ENCODE data around the gene ATP2C2. TPM values are rescaled to one million over a fixed set of nuclear protein-coding genes. Genes with fewer than 3 reads are reported as not detected.

Gene ATP2C2, protein sequence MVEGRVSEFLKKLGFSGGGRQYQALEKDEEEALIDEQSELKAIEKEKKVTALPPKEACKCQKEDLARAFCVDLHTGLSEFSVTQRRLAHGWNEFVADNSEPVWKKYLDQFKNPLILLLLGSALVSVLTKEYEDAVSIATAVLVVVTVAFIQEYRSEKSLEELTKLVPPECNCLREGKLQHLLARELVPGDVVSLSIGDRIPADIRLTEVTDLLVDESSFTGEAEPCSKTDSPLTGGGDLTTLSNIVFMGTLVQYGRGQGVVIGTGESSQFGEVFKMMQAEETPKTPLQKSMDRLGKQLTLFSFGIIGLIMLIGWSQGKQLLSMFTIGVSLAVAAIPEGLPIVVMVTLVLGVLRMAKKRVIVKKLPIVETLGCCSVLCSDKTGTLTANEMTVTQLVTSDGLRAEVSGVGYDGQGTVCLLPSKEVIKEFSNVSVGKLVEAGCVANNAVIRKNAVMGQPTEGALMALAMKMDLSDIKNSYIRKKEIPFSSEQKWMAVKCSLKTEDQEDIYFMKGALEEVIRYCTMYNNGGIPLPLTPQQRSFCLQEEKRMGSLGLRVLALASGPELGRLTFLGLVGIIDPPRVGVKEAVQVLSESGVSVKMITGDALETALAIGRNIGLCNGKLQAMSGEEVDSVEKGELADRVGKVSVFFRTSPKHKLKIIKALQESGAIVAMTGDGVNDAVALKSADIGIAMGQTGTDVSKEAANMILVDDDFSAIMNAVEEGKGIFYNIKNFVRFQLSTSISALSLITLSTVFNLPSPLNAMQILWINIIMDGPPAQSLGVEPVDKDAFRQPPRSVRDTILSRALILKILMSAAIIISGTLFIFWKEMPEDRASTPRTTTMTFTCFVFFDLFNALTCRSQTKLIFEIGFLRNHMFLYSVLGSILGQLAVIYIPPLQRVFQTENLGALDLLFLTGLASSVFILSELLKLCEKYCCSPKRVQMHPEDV
- total RNA-seq, result 14.2 and 17.5 TPM in 2 replicates

DNA sequence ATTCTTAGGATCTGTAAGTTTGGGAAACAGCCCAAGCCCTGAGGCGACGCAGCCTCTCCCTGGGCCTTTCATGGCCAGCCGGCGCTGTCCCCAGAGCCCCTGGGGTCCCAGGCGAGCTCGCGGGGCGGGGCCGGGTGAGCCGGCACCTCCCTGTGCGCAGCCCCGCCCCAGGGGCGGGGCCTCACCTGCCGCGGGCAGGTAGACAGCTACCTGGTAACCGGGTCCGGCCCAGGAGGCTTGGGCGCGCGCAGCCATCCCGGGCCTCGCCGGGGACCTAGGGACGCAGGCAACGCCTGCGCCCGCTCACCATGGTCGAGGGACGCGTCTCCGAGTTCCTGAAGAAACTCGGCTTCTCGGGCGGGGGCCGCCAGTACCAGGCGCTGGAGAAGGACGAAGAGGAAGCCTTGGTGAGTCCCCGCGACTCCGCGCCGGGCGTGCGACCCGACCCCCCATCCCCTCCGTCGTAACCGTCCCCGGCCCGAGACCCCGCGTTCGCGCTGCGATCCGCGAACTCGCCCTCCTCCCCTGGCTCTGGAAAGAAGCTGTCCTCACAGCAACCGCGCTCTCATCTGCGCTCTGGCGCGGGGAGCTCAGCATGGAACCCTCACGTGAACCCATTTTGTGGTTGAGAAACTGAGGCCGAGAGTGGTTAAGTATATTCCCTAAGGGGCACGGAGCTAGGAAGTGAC, at the start of gene ATP2C2:
ATP2C2 (plus strand) TSS at position 231 of the 689 bp plus-strand sequence; CDS start at position 309, 78 bp downstream.

DNA sequence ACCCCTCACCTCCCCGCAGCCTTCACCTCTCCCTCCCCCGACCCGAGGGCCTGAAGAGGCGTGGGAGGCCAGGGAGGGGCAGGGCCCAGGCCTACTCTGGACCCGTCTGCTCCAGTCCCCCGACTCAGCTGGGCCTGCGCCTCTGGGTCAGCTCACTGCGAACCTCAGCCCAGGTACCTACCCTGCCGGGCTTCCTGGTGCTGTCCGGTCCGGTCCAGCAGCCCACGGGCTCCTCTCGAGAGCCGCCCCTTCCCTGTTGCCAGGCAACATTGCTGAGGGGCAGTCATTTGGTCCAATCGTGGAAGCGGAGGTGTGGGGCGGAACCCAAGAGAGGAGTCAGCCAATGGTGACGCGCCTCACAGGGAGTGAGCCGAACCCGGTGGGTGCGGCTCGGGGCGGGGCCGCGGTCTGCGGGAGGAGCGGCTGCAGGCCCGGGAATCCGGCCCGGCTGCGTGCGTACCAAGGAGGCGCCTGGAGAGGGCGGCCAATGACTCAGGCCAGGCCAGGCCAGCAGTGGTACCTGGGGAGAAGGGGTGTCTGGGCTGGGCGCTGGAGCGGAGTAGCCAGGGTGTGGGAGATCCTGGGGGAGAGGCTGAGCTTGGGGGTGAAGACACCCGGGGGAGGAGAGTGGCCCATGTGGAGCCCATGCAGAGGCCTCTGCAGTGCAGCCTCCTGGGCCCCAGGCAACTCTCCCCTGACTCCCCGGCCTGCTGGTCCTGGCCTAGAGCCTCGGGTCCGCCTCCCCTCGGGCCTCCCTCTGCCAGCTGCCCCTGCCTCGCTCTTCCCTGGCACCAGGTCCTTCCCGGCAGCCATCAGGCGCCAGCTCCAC, 136.3 kb downstream of the ATP2C2 start, which contains the start of gene MEAK7:
MEAK7 (minus strand) TSS at position 240 of the 829 bp plus-strand sequence. CDS start 6,573 bp downstream, outside the sequence.

Other genes starting within 250 kb of the ATP2C2 start
- 25.1 and 28.6 TPM in 2 replicates for gene HSDL1, start 223.4 kb upstream of the ATP2C2 start, total RNA-seq
- not detected in 2 replicates for gene DNAAF1, start 223.2 kb upstream of the ATP2C2 start, total RNA-seq
- 5.3 and 11.5 TPM in 2 replicates for gene TAF1C, start 181.5 kb upstream of the ATP2C2 start, total RNA-seq
- gene ADAD2, start 177.4 kb upstream of the ATP2C2 start, total RNA-seq, result not detected in 2 replicates
- gene KCNG4, start 128.5 kb upstream of the ATP2C2 start, total RNA-seq, result not detected in 2 replicates
- not detected in 2 replicates for gene WFDC1, start 73.7 kb upstream of the ATP2C2 start, total RNA-seq
- gene MEAK7, start 136.1 kb downstream of the ATP2C2 start, total RNA-seq, result 36.1 and 51.2 TPM in 2 replicates
- 38.4 and 76.4 TPM in 2 replicates for gene COTL1, start 249.5 kb downstream of the ATP2C2 start, total RNA-seq

Data from tracheal epithelial cell (primary cell).